HEK293 (cell line): Measurements from ENCODE around the gene CD2AP.
A peak's percentile ranks its signal among the peaks of the same experiment; 100 is the strongest.

Source experiments
- CTCF ChIA-PET: fragments of 350-600 bp; formaldehyde crosslinking; extraction: SDS; loops from one replicate; lab custom pipeline; 2021; ENCODE audit warnings: antibody characterized with exemption; lab: Yijun Ruan, JAX
- POLR2A ChIA-PET: fragments of 300-600 bp; formaldehyde crosslinking; extraction: SDS; loops from one replicate; lab custom pipeline; 2020; ENCODE audit warnings: antibody characterized with exemption, inconsistent platforms; lab: Yijun Ruan, JAX
- H3K27ac ChIP-seq: fragments of 200-500 bp; sonication (Bioruptor generic); 2 replicates; pipeline ENCODE4 v1.5.1; 2014; ENCODE audit warnings: low read depth, low read length, control low read depth, inconsistent platforms; ENCODE audit errors: extremely low read depth
- H3K36me3 ChIP-seq, 2 experiments: fragments of 200-500 bp in 1 of 2; sonication (Bioruptor generic) in 1 of 2; 1 replicate in 1 of 2; 2 replicates in 1 of 2; pipeline ENCODE4 v1.5.1; 2014 to 2017; ENCODE audit warnings: inconsistent platforms in 2 of 2, low read length in 2 of 2; ENCODE audit not compliant: control insufficient read depth in 2 of 2, insufficient read depth in 1 of 2
- H3K4me1 ChIP-seq: fragments of 200-500 bp; sonication (Bioruptor generic); 2 replicates; pipeline ENCODE4 v1.5.1; 2014; ENCODE audit warnings: mild to moderate bottlenecking, low read length, inconsistent platforms; ENCODE audit not compliant: control insufficient read depth, insufficient read depth
- H3K4me3 ChIP-seq: 2 replicates; pipeline ENCODE4 v1.5.1; 2011; ENCODE audit warnings: low read depth, mild to moderate bottlenecking, control low read depth, low read length, moderate library complexity
- H3K9me3 ChIP-seq: fragments of 200-500 bp; sonication (Bioruptor generic); 2 replicates; pipeline ENCODE4 v1.5.1; 2014; ENCODE audit warnings: low read depth, low read length, inconsistent platforms; ENCODE audit not compliant: control insufficient read depth, insufficient read depth
- FEZF1 ChIP-seq: fragments of 450-650 bp; formaldehyde crosslinking; IDR thresholded peaks from 2 replicates; pipeline ENCODE4 v1.5.1; 2016; ENCODE audit warnings: missing biosample characterization, missing genetic modification characterization
- PRDM10 ChIP-seq: fragments of 450-650 bp; formaldehyde crosslinking; IDR thresholded peaks from 2 replicates; pipeline ENCODE4 v1.5.1; 2016; ENCODE audit warnings: missing biosample characterization, missing genetic modification characterization
- PRDM2 ChIP-seq: fragments of 450-650 bp; formaldehyde crosslinking; IDR thresholded peaks from 2 replicates; pipeline ENCODE4 v1.5.1; 2016; ENCODE audit warnings: missing biosample characterization, missing genetic modification characterization, borderline replicate concordance
- ZBTB20 ChIP-seq: fragments of 450-650 bp; formaldehyde crosslinking; IDR thresholded peaks from 2 replicates; pipeline ENCODE4 v1.5.1; 2016; ENCODE audit warnings: missing biosample characterization, missing genetic modification characterization
- ZNF211 ChIP-seq: fragments of 450-650 bp; formaldehyde crosslinking; IDR thresholded peaks from 2 replicates; pipeline ENCODE4 v1.5.1; 2016; ENCODE audit warnings: low read depth, missing biosample characterization, missing genetic modification characterization
- ZNF311 ChIP-seq: fragments of 450-650 bp; formaldehyde crosslinking; IDR thresholded peaks from 2 replicates; pipeline ENCODE4 v1.5.1; 2017; ENCODE audit warnings: missing biosample characterization, missing genetic modification characterization, borderline replicate concordance
- ZNF366 ChIP-seq: fragments of 450-650 bp; formaldehyde crosslinking; conservative IDR thresholded peaks from 2 replicates; pipeline ENCODE4 v1.5.1; 2016; ENCODE audit warnings: missing biosample characterization, missing genetic modification characterization
- ZNF513 ChIP-seq: fragments of 450-650 bp; IDR thresholded peaks from 2 replicates; pipeline ENCODE4 v1.5.1; 2018; ENCODE audit warnings: missing biosample characterization, missing genetic modification characterization
- ZNF626 ChIP-seq: fragments of 450-650 bp; sonication (Bioruptor Pico); formaldehyde crosslinking; IDR thresholded peaks from 2 replicates; pipeline ENCODE4 v1.5.1; 2018; ENCODE audit warnings: missing biosample characterization, missing genetic modification characterization, inconsistent platforms
- ZNF76 ChIP-seq: fragments of 450-650 bp; formaldehyde crosslinking; IDR thresholded peaks from 2 replicates; pipeline ENCODE4; 2016; ENCODE audit warnings: low read depth, missing biosample characterization, missing genetic modification characterization, borderline replicate concordance
- ZNF843 ChIP-seq: fragments of 450-650 bp; formaldehyde crosslinking; IDR thresholded peaks from 2 replicates; pipeline ENCODE4 v1.5.1; 2016; ENCODE audit warnings: missing biosample characterization, missing genetic modification characterization
- ZSCAN23 ChIP-seq: fragments of 450-650 bp; formaldehyde crosslinking; IDR thresholded peaks from 2 replicates; pipeline ENCODE4 v1.5.1; 2016; ENCODE audit warnings: missing biosample characterization, missing genetic modification characterization
- TF ChIP-seq, protein P1 (sequence below): fragments of 450-650 bp; IDR thresholded peaks from 2 replicates; pipeline ENCODE4 v1.5.1; 2018; ENCODE audit warnings: missing biosample characterization, mild to moderate bottlenecking, missing genetic modification characterization

CD2AP gene

GRCh38 chr6:47485083-47485482 is 7.5 kb downstream of the CD2AP start (continued):
- TF ChIP-seq PRDM2: no peak
- TF ChIP-seq ZNF76 (tag by site-specific recombination): no peak
- no peak for TF ChIP-seq ZNF366 (tag by site-specific recombination)
- no peak for TF ChIP-seq ZBTB20 (tag by site-specific recombination)
- TF ChIP-seq ZNF513 (tag by site-specific recombination): no peak
- no peak for TF ChIP-seq ZSCAN23 (tag by site-specific recombination)

GRCh38 chr6:47485491-47486135 is 8.0 kb downstream of the CD2AP start:
- TF ChIP-seq ZNF843 (tag by site-specific recombination) (no peak), FEZF1 (tag by site-specific recombination) (peak; percentile 56), ZNF311 (tag by site-specific recombination) (no peak), ZNF626 (no peak), ZNF211 (tag by site-specific recombination) (no peak), PRDM10 (peak; percentile 79)
- TF ChIP-seq, protein P1, sequence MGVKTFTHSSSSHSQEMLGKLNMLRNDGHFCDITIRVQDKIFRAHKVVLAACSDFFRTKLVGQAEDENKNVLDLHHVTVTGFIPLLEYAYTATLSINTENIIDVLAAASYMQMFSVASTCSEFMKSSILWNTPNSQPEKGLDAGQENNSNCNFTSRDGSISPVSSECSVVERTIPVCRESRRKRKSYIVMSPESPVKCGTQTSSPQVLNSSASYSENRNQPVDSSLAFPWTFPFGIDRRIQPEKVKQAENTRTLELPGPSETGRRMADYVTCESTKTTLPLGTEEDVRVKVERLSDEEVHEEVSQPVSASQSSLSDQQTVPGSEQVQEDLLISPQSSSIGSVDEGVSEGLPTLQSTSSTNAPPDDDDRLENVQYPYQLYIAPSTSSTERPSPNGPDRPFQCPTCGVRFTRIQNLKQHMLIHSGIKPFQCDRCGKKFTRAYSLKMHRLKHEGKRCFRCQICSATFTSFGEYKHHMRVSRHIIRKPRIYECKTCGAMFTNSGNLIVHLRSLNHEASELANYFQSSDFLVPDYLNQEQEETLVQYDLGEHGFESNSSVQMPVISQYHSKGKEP (tag by site-specific recombination): no peak
- CTCF ChIA-PET: interaction anchor here (0.9 to 1.7 kb wide), 3 partner anchors 71 to 145 kb away, joined by 3 read pairs; no protein-coding TSS in a partner anchor
- no peaks in the 10 kb centered on the region for H3K9me3 ChIP-seq
- no peaks in the 10 kb centered on the region for H3K36me3 ChIP-seq
- no peak overlapping the region for H3K27ac ChIP-seq
- POLR2A ChIA-PET: interaction anchor here (3.5 kb wide), 1 partner anchor 7 kb away, joined by 22 read pairs; the partner anchor contains the start of gene CD2AP
- peaks cover 30% of the 10 kb centered on the region for H3K4me1 ChIP-seq
- H3K4me3 ChIP-seq: no peak overlapping the region
